K562 (cell line): ENCODE measurements around the gene LIX1L. TPM values are rescaled to one million over a fixed set of nuclear protein-coding genes. Genes with fewer than 3 reads are reported as not detected.

Source experiments
- ATAC-seq: fragments of 200-7000 bp; cut with Tn5 transposase; 3 replicates; pipeline ENCODE4 v1.9.1; 2020; ENCODE audit warnings: moderate library complexity
- BruUV-seq: library from RNA; stranded (reverse); fragments of 400-500 nt; replicated peaks from 2 replicates; lab custom pipeline; 2021; lab: Mats Ljungman, UMichigan
- CTCF ChIA-PET: fragments of 300-600 bp; formaldehyde crosslinking; extraction: SDS; loops from one replicate; lab custom pipeline; 2021; ENCODE audit warnings: low intra/inter-chr PET ratio; lab: Yijun Ruan, JAX
- POLR2A ChIA-PET: fragments of 300-600, 350-650 bp; sonication (Branson Sonifier 250); formaldehyde crosslinking; extraction: SDS; loops from one replicate; lab custom pipeline; 2021; ENCODE audit warnings: antibody characterized with exemption, inconsistent platforms; lab: Yijun Ruan, JAX
- DNase-seq, 4 experiments: peaks; one replicate each; pipeline versions ENCODE4 v3.0.0 to v3.0.0-alpha.2; 2011 to 2018; ENCODE audit warnings: low spot score in 3 of 4, mixed read lengths in 3 of 4; ENCODE audit errors: extremely low read depth in 1 of 4
- FAIRE-seq: peaks from 2 replicates; lab custom pipeline; 2011; peaks lifted over from hg19 to GRCh38; lab: Jason Lieb, UNC
- H2AFZ ChIP-seq: 2 replicates; pipeline ENCODE4 v1.6.0; 2011; ENCODE audit warnings: low read depth, low read length, control low read depth, inconsistent platforms
- H3K27ac ChIP-seq: fragments of 200-600 bp; 3 replicates; pipeline ENCODE4 v1.8.0; 2011; ENCODE audit warnings: low read depth, mild to moderate bottlenecking, control low read depth, inconsistent platforms, low read length, moderate library complexity, mixed read lengths; ENCODE audit errors: extremely low read depth
- H3K27me3 ChIP-seq, 2 experiments: fragments of 300-600 bp in 1 of 2; 2 replicates in 1 of 2; 3 replicates in 1 of 2; pipeline versions ENCODE4 v1.6.0 to v1.8.0; 2011; ENCODE audit warnings: inconsistent platforms in 2 of 2, low read length in 2 of 2, mild to moderate bottlenecking in 1 of 2, mixed read lengths in 1 of 2, moderate library complexity in 1 of 2; ENCODE audit not compliant: control insufficient read depth in 2 of 2, insufficient read depth in 2 of 2
- H3K36me3 ChIP-seq: fragments of 300-600 bp; 3 replicates; pipeline ENCODE4 v1.8.0; 2011; ENCODE audit warnings: mild to moderate bottlenecking, low read length, inconsistent platforms; ENCODE audit not compliant: control insufficient read depth, insufficient read depth
- H3K4me1 ChIP-seq, 2 experiments: fragments of 200-600 bp in 1 of 2; replicated peaks in 1 of 2; 2 replicates in 1 of 2; 3 replicates in 1 of 2; pipeline versions ENCODE4 v1.5.1 to v1.8.0; 2011; ENCODE audit warnings: inconsistent platforms in 2 of 2, low read length in 2 of 2, mild to moderate bottlenecking in 1 of 2, mixed read lengths in 1 of 2, moderate library complexity in 1 of 2; ENCODE audit not compliant: control insufficient read depth in 2 of 2, insufficient read depth in 2 of 2
- H3K4me2 ChIP-seq: 2 replicates; pipeline ENCODE4 v1.6.1; 2011; ENCODE audit warnings: low read length, control low read depth, inconsistent platforms, mixed read lengths; ENCODE audit not compliant: insufficient read depth
- H3K4me3 ChIP-seq: fragments of 200-600 bp; sonication (generic), shearing (Covaris generic); 2 replicates; pipeline ENCODE4 v1.5.1; 2016; ENCODE audit warnings: control low read depth, inconsistent platforms
- H3K79me2 ChIP-seq: fragments of 200-600 bp; 3 replicates; pipeline ENCODE4 v1.8.0; 2011; ENCODE audit warnings: low read length, inconsistent platforms; ENCODE audit not compliant: control insufficient read depth, insufficient read depth
- H3K9ac ChIP-seq, 2 experiments: 2 replicates each; pipeline versions ENCODE4 v1.6.0 to v1.6.1; 2011; ENCODE audit warnings: low read depth in 2 of 2, low read length in 2 of 2, control low read depth in 1 of 2, inconsistent platforms in 1 of 2, mild to moderate bottlenecking in 1 of 2, mixed read lengths in 1 of 2; ENCODE audit not compliant: insufficient read depth in 1 of 2
- H3K9me1 ChIP-seq: one replicate; pipeline ENCODE4 v1.6.0; 2011; ENCODE audit warnings: inconsistent platforms, mild to moderate bottlenecking, low read length, moderate library complexity; ENCODE audit not compliant: control insufficient read depth, insufficient read depth
- H3K9me3 ChIP-seq: replicated peaks from 2 replicates; pipeline ENCODE4 v1.5.1; 2011; ENCODE audit warnings: low read depth, low read length, inconsistent platforms; ENCODE audit not compliant: control insufficient read depth, insufficient read depth
- H4K20me1 ChIP-seq: replicated peaks from 2 replicates; pipeline ENCODE4 v1.6.1; 2011; ENCODE audit warnings: low read length, inconsistent platforms, mixed read lengths; ENCODE audit not compliant: control insufficient read depth, insufficient read depth
- ATF1 ChIP-seq, 2 experiments: fragments of 450-650 bp in 1 of 2; IDR thresholded peaks; 2 replicates each; pipeline ENCODE4 v1.6.1; 2016; ENCODE audit warnings: missing compliant biosample characterization in 1 of 2, missing genetic modification characterization in 1 of 2
- CUX1 ChIP-seq: fragments of 200-800 bp; sonication (Bioruptor generic); IDR thresholded peaks from 2 replicates; pipeline ENCODE4 v1.6.1; 2016; ENCODE audit warnings: missing genetic modification characterization, missing compliant biosample characterization
- FOXP4 ChIP-seq: sonication (generic); formaldehyde crosslinking; IDR thresholded peaks from 2 replicates; pipeline ENCODE4 v1.8.0; 2022; ENCODE audit warnings: mild to moderate bottlenecking, missing genetic modification reagents, borderline replicate concordance
- HLTF ChIP-seq: fragments of 450-650 bp; IDR thresholded peaks from 2 replicates; pipeline ENCODE4 v1.6.1; 2016
- ZBTB2 ChIP-seq: fragments of 450-650 bp; IDR thresholded peaks from 2 replicates; pipeline ENCODE4 v1.6.1; 2016; ENCODE audit warnings: antibody characterized with exemption
- ZNF175 ChIP-seq: fragments of 200-800 bp; sonication (Bioruptor generic); IDR thresholded peaks from 2 replicates; pipeline ENCODE4 v1.6.1; 2016; ENCODE audit warnings: low read depth, mild to moderate bottlenecking, missing genetic modification characterization, missing compliant biosample characterization
- WGBS: fragments of 100-300 bp; shearing (Covaris generic); methylation state at CpG from one replicate; pipeline ENCODE4 v1.1.6; 2016; ENCODE audit warnings: low coverage, mixed read lengths; ENCODE audit not compliant: insufficient coverage; ENCODE audit errors: missing lambda C conversion rate; 5-methylcytosine and 5-hydroxymethylcytosine counted together
- in situ Hi-C: fragments of 300-500 bp; cut with MboI; formaldehyde crosslinking; loops from 4 replicates; pipeline ENCODE4 v1.15.0; 2018; ENCODE audit warnings: inconsistent platforms, mixed read lengths
- intact Hi-C: fragments of 100-400 bp; cut with micrococcal nuclease; formaldehyde crosslinking; loops from 2 replicates; pipeline ENCODE4 v1.14.2; 2022
- polyA plus RNA-seq, 8 experiments: library from polyadenylated mRNA; depleted of rRNA in 4 of 8; stranded (reverse) in 5 of 8; unstranded in 3 of 8; fragments of >200 nt; fragmentation: Nextera tagmentation in 2 of 8; fragmentation: Illumina TruSeq in 1 of 8; extraction: Ambion mirVana in 2 of 8; extraction: Trizol in 1 of 8; gene quantifications; 2 replicates each; pipeline versions ENCODE4 v1.2.1 to v1.2.3, GENCODE V29; 2011 to 2014; ENCODE audit warnings: inconsistent platforms in 1 of 8, missing spikeins in 1 of 8
- total RNA-seq, 7 experiments: library from RNA; depleted of rRNA in 6 of 7; stranded (reverse); fragments of >200 nt in 6 of 7; fragmentation: Illumina TruSeq in 2 of 7; extraction: Trizol in 2 of 7; gene quantifications; 2 replicates each; pipeline versions ENCODE4 v1.2.1 to v1.2.3, GENCODE V29; 2011 to 2021; ENCODE audit warnings: low replicate concordance in 1 of 7

The LIX1L gene
- total and polyA plus RNA-seq, 9 of the 15 experiments (the other 6 are each of a cell fraction or from before 2014, with no cell fraction given), result 4.6 to 26.5 (median 12.5) TPM

GRCh38 chr1:145957443-145958319 is at the start of gene LIX1L (continued):
- no peak for TF ChIP-seq CUX1 (CRISPR knock-in tag)

GRCh38 chr1:146001709-146002108 is 43.9 kb upstream of the LIX1L start:
- Histone ChIP-seq H3K4me2 (no peak overlapping the region), H3K27ac (no peak overlapping the region), H3K4me1 (peaks cover 20 to 37% of the 10 kb centered on the region in 2 experiments; a peak in 4 of 5 replicates), H2AFZ (peak overlapping the region; percentile 28; the same call in 1 of the 2 replicates), H3K9me1 (no peaks in the 10 kb centered on the region), H3K4me3 (no peak overlapping the region), H3K9me3 (no peaks in the 10 kb centered on the region), H4K20me1 (no peaks in the 10 kb centered on the region), H3K9ac (peak overlapping the region in 1 of 2 experiments; percentile 73; a peak in 1 of 4 replicates), H3K27me3 (no peaks in the 10 kb centered on the region), H3K36me3 (no peaks in the 10 kb centered on the region), H3K79me2 (peaks cover 17% of the 10 kb centered on the region)
- intact Hi-C loops (no loop called here), in situ Hi-C loops (no loop called here)
- no peak for DNase-seq
- FAIRE-seq, result no peak
- BruUV-seq, result no TSS peak
- CTCF ChIA-PET, result no interaction called here
- POLR2A ChIA-PET, result interaction anchor here (0.8 to 4.3 kb wide), 3 partner anchors 9 to 13 kb away, joined by 4 to 25 read pairs (median 8); no protein-coding TSS in a partner anchor
- WGBS, result 63% methylated on average over 2 of the region's 2 CpGs
- no peak for ATAC-seq
- TF ChIP-seq ATF1 (CRISPR knock-in tag; IDR thresholded peaks at IDR 0.05), result no peak
- no peak for TF ChIP-seq ATF1 (tag; IDR thresholded peaks at IDR 0.05)
- TF ChIP-seq HLTF, result no peak
- TF ChIP-seq FOXP4 (CRISPR knock-in tag), result no peak
- no peak for TF ChIP-seq ZNF175
- TF ChIP-seq ZBTB2, result no peak
